HCT116 (cell line): Measurements from ENCODE around the gene NAA25. TPM values are rescaled to one million over a fixed set of nuclear protein-coding genes. Genes with fewer than 3 reads are reported as not detected.
A peak's percentile ranks its signal among the peaks of the same experiment; 100 is the strongest.

Experiments
- ATAC-seq: fragments of 200-7000 bp; cut with Tn5 transposase; 2 replicates; pipeline ENCODE4 v1.9.1; 2020; ENCODE audit warnings: mild to moderate bottlenecking, moderate library complexity
- BruUV-seq: library from RNA; stranded (reverse); fragments of 400-500 nt; replicated peaks from 2 replicates; lab custom pipeline; 2021; lab: Mats Ljungman, UMichigan
- CTCF ChIA-PET: fragments of 300-600 bp; sonication (Branson Sonifier 250); formaldehyde crosslinking; loops from one replicate; lab custom pipeline; 2021; ENCODE audit warnings: antibody characterized with exemption; lab: Charles Lee
- POLR2A ChIA-PET: fragments of 300-600, 350-600 bp; sonication (Branson Sonifier 250); formaldehyde crosslinking; loops from one replicate; lab custom pipeline; 2021; ENCODE audit warnings: antibody characterized with exemption; lab: Charles Lee
- RAD21 ChIA-PET, 2 experiments: fragments of 300-600 bp; sonication (Branson Sonifier 250); formaldehyde crosslinking; loops; one replicate each; lab custom pipeline; 2023; ENCODE audit warnings: low total read pairs in 2 of 2; ENCODE audit not compliant: uncharacterized antibody in 2 of 2, unreplicated experiment in 2 of 2, low non-redundant PET in 1 of 2; lab: Charles Lee
- DNase-seq: peaks from one replicate; pipeline ENCODE4 v3.0.0-alpha.2; 2010; ENCODE audit warnings: low read depth, low spot score
- H2AFZ ChIP-seq: fragments of 200-600 bp; shearing (Covaris generic), sonication (generic); 2 replicates; pipeline ENCODE4 v1.6.1; 2017; ENCODE audit warnings: low read depth, mixed run types, mixed read lengths, antibody characterized with exemption, low read length; ENCODE audit not compliant: poor library complexity, severe bottlenecking
- H3K27ac ChIP-seq: 2 replicates; pipeline ENCODE4 v1.5.1; 2012; ENCODE audit warnings: low read depth, low read length
- H3K27me3 ChIP-seq: fragments of 200-600 bp; sonication (generic); 2 replicates; pipeline ENCODE4 v1.6.1; 2016; ENCODE audit warnings: mixed run types, low read length, mixed read lengths; ENCODE audit not compliant: insufficient read depth
- H3K36me3 ChIP-seq, 2 experiments: fragments of 200-500 bp in 1 of 2; fragments of 200-600 bp in 1 of 2; sonication (Bioruptor generic) in 1 of 2; sonication (generic) in 1 of 2; 2 replicates each; pipeline versions ENCODE4 v1.5.1 to v1.6.1; 2014 to 2016; ENCODE audit warnings: low read length in 2 of 2, inconsistent platforms in 1 of 2, mixed read lengths in 1 of 2, mixed run types in 1 of 2; ENCODE audit not compliant: insufficient read depth in 2 of 2, control insufficient read depth in 1 of 2
- H3K4me1 ChIP-seq, 2 experiments: fragments of 200-600 bp in 1 of 2; sonication (generic) in 1 of 2; 2 replicates each; pipeline versions ENCODE4 v1.5.1 to v1.6.1; 2012 to 2017; ENCODE audit warnings: low read length in 2 of 2, inconsistent platforms in 1 of 2, mild to moderate bottlenecking in 1 of 2, mixed read lengths in 1 of 2, mixed run types in 1 of 2, moderate library complexity in 1 of 2; ENCODE audit not compliant: insufficient read depth in 2 of 2, control insufficient read depth in 1 of 2
- H3K4me2 ChIP-seq: fragments of 200-600 bp; sonication (generic); 2 replicates; pipeline ENCODE4 v1.6.1; 2017; ENCODE audit warnings: mixed run types, low read length, mixed read lengths
- H3K4me3 ChIP-seq, 2 experiments: fragments of 200-600 bp in 1 of 2; sonication (generic) in 1 of 2; replicated peaks in 1 of 2; 2 replicates each; pipeline ENCODE4 v1.5.1; 2011 to 2016; ENCODE audit warnings: low read length in 2 of 2, control low read depth in 1 of 2, low read depth in 1 of 2, mild to moderate bottlenecking in 1 of 2, mixed read lengths in 1 of 2, mixed run types in 1 of 2
- H3K79me2 ChIP-seq: fragments of 200-600 bp; sonication (generic); 2 replicates; pipeline ENCODE4 v1.6.1; 2017; ENCODE audit warnings: mild to moderate bottlenecking, mixed run types, low read length, moderate library complexity, mixed read lengths; ENCODE audit not compliant: insufficient read depth
- H3K9ac ChIP-seq: fragments of 200-600 bp; sonication (generic); 2 replicates; pipeline ENCODE4 v1.6.1; 2016; ENCODE audit warnings: low read length, mixed read lengths
- H3K9me2 ChIP-seq: fragments of 200-600 bp; sonication (generic), shearing (Covaris generic); 2 replicates; pipeline ENCODE4 v1.6.1; 2017; ENCODE audit warnings: mixed run types, mild to moderate bottlenecking, moderate library complexity; ENCODE audit not compliant: insufficient read depth
- H3K9me3 ChIP-seq, 2 experiments: fragments of 200-500 bp in 1 of 2; fragments of 200-600 bp in 1 of 2; sonication (Bioruptor generic) in 1 of 2; sonication (generic) in 1 of 2; 2 replicates each; pipeline ENCODE4 v1.6.1; 2014 to 2017; ENCODE audit warnings: low read length in 2 of 2, mixed read lengths in 2 of 2, inconsistent platforms in 1 of 2, low read depth in 1 of 2, mild to moderate bottlenecking in 1 of 2, mixed run types in 1 of 2, moderate library complexity in 1 of 2; ENCODE audit not compliant: control insufficient read depth in 1 of 2, insufficient read depth in 1 of 2
- H4K20me1 ChIP-seq: fragments of 200-600 bp; sonication (generic), shearing (Covaris generic); 2 replicates; pipeline ENCODE4 v1.6.1; 2017; ENCODE audit warnings: mixed run types, mild to moderate bottlenecking, moderate library complexity; ENCODE audit not compliant: insufficient read depth
- ATF3 ChIP-seq: IDR thresholded peaks from 2 replicates; pipeline ENCODE4 v1.6.1; 2012
- EZH2 ChIP-seq: fragments of 200-600 bp; sonication (generic); IDR thresholded peaks from 2 replicates; pipeline ENCODE4 v1.6.1; 2017; ENCODE audit warnings: antibody characterized with exemption, mixed run types
- FOSL1 ChIP-seq: IDR thresholded peaks from 2 replicates; pipeline ENCODE4 v1.6.1; 2012; ENCODE audit warnings: low read depth
- POLR2AphosphoS5 ChIP-seq: IDR thresholded peaks from 2 replicates; pipeline ENCODE4 v1.6.1; 2011; ENCODE audit warnings: mild to moderate bottlenecking, low read depth, low read length, moderate library complexity
- RAD21 ChIP-seq: IDR thresholded peaks from 2 replicates; pipeline ENCODE4 v1.6.1; 2012; ENCODE audit warnings: low read depth, mild to moderate bottlenecking
- SRF ChIP-seq: IDR thresholded peaks from 2 replicates; pipeline ENCODE4 v1.6.1; 2012; ENCODE audit warnings: low read depth
- TCF7L2 ChIP-seq: IDR thresholded peaks from 2 replicates; pipeline ENCODE4 v1.7.0; 2011; ENCODE audit warnings: borderline replicate concordance, inconsistent platforms; ENCODE audit not compliant: insufficient read depth, insufficient read length; ENCODE audit errors: extremely low read depth
- ZBTB33 ChIP-seq: IDR thresholded peaks from 2 replicates; pipeline ENCODE4 v1.6.1; 2011; ENCODE audit warnings: mild to moderate bottlenecking, low read length, moderate library complexity; ENCODE audit not compliant: insufficient replicate concordance; ENCODE audit errors: extremely low read depth
- ZFX ChIP-seq: fragments of 450-650 bp; IDR thresholded peaks from 2 replicates; pipeline ENCODE4 v1.6.1; 2017
- ZNF274 ChIP-seq: fragments of 200-500 bp; sonication (Bioruptor generic); IDR thresholded peaks from 2 replicates; pipeline ENCODE4 v1.6.1; 2014; ENCODE audit warnings: mild to moderate bottlenecking, low read depth, low read length, inconsistent platforms
- intact Hi-C: fragments of 100-400 bp; cut with micrococcal nuclease; formaldehyde crosslinking; loops from 2 replicates; pipeline ENCODE4 v1.10.0; 2022
- total RNA-seq: library from RNA; stranded (reverse); gene quantifications from one replicate; pipeline ENCODE4 v1.2.1, GENCODE V29; 2021; ENCODE audit not compliant: unreplicated experiment

NAA25 gene
- total RNA-seq, 1 experiment from 2014 or later, result 56.6 TPM

GRCh38 chr12:112023759-112024396 is 84.7 kb downstream of the NAA25 start:
- no peak for ATAC-seq

GRCh38 chr12:112022241-112023016 is 86.2 kb downstream of the NAA25 start:
- ChIA-PET POLR2A (no interaction called here), RAD21 (no interaction called here)
- no peak overlapping the region for H3K27ac ChIP-seq
- H3K27me3 ChIP-seq, result no peaks in the 10 kb centered on the region
- H3K4me3 ChIP-seq, result no peak overlapping the region
- H3K9ac ChIP-seq, result no peak overlapping the region
- H2AFZ ChIP-seq, result no peak overlapping the region
- intact Hi-C loops, result no loop called here
- ATAC-seq, result peak; percentile 36; the same call in 1 of the 2 replicates
- no peaks in the 10 kb centered on the region for H3K9me3 ChIP-seq
- H3K36me3 ChIP-seq, result peaks cover 26 to 38% of the 10 kb centered on the region in 2 experiments; a peak in 3 of 4 replicates
- peaks cover 8% of the 10 kb centered on the region; the same call in 1 of the 2 replicates for H4K20me1 ChIP-seq
- TSS peak; percentile 81 for BruUV-seq
- no peaks in the 10 kb centered on the region for H3K4me1 ChIP-seq
- TF ChIP-seq EZH2 (no peak), SRF (no peak), ZFX (no peak), POLR2AphosphoS5 (peak; percentile 51; the same call in 1 of the 2 replicates), ZBTB33 (no peak), ATF3 (no peak), TCF7L2 (no peak), RAD21 (no peak)
- TF ChIP-seq, all 23 proteins: peak for 1
- DNase-seq, result no peak
- no peak overlapping the region for H3K4me2 ChIP-seq
- CTCF ChIA-PET, result interaction anchor here (1.6 kb wide), 1 partner anchor 9 kb away, joined by 6 read pairs; the partner anchor contains the start of genes ERP29 and TMEM116
- H3K79me2 ChIP-seq, result peaks cover 57% of the 10 kb centered on the region
- no peaks in the 10 kb centered on the region for H3K9me2 ChIP-seq

More at GRCh38 chr12:112023759-112024396, 84.7 kb downstream of the NAA25 start:
- Histone ChIP-seq H3K4me2 (no peak overlapping the region), H3K36me3 (peaks cover 28 to 44% of the 10 kb centered on the region in 2 experiments), H3K9ac (no peak overlapping the region), H3K4me1 (no peaks in the 10 kb centered on the region), H3K9me3 (no peaks in the 10 kb centered on the region), H4K20me1 (peaks cover 5% of the 10 kb centered on the region), H3K27ac (no peak overlapping the region), H3K79me2 (peaks cover 44% of the 10 kb centered on the region), H3K9me2 (no peaks in the 10 kb centered on the region), H3K27me3 (no peaks in the 10 kb centered on the region), H2AFZ (no peak overlapping the region), H3K4me3 (no peak overlapping the region)
- BruUV-seq, result no TSS peak
- intact Hi-C loops, result no loop called here
- no peak for TF ChIP-seq FOSL1
- TF ChIP-seq ZNF274, result no peak
- TF ChIP-seq EZH2, result no peak
- POLR2A ChIA-PET, result no interaction called here
- CTCF ChIA-PET, result interaction anchor here (1.6 kb wide), 1 partner anchor 11 kb away, joined by 6 read pairs; the partner anchor contains the start of genes ERP29 and TMEM116
- RAD21 ChIA-PET, result no interaction called here
- DNase-seq, result no peak
